HG02973 (cell line): ENCODE results near the gene EDN2.

Source experiments
- ATAC-seq: cut with Tn5 transposase; IDR thresholded peaks from one replicate; pipeline ENCODE4 v1.9.1; 2021; ENCODE audit warnings: moderate library complexity; ENCODE audit not compliant: unreplicated experiment

The EDN2 gene

GRCh38 chr1:41518471-41518870, 34.0 kb upstream of the EDN2 start:
- ATAC-seq = no peak

- no peak for ATAC-seq
Measured at GRCh38 chr1:41517062-41517438, 32.6 kb upstream of the EDN2 start.

DNA sequence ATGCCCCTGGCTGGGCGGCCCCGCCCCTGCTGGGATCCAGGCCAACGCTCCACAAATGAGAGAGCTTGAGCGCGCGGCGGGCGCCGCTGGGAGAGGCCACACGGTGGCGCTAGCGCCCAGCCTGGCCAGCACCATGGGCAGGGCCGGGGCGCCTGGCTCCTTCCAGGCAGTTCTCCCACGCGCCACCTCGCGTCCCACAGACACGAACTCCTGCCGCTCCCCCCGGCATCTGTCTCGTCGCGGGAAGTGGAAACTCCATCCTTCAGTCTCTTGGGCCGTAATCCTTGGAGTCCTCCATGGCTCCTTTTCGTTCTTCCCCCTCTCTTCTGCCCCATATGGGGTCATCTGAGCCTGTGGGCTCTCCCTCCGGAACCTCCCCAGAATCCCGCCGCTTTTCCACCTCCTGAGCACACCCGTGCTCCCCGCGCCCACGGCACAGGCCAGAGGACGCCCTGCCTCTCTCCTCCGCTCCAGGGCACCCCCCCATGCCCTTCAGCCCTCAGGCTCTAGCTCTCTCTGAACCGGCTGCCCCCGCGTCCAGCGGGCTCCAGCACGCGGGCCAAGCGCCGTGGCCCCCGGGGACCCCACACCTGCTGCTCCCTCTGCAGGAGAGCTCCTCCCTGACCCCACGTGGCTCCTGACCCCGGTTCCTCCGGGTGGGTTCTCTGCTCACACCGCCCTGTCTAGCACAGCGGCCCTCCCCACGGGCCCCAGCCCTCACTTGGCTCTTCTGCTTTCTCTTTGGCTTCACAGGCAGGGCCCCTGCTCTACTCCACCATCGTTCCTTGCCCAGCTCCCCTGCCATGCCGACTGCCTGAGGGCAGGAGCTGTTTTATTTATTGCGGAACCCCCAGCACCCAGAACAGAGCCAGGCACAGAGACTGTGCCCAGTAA, 31.9 kb upstream of the EDN2 start:
- peak; percentile 79 for ATAC-seq

DNA sequence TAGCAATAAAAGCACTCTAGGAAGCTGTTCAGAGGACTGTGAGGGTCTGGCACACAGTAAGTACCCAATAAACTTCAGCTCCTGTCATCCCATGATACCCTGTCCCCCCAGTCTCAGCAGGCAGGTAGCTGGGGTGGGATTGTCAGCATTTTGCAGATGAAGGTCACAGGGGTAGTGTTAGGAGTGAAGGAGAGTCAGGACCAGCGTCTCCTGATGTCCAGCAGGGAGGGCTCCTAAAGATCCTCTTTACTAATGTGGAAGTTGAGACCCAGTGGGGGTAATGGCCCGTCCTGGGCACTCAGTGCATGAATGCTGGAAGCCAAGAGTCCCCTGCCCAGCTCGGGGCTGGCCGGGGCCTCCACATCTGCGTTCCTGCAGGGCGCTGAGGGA, 31.3 kb upstream of the EDN2 start:
- ATAC-seq = no peak

DNA sequence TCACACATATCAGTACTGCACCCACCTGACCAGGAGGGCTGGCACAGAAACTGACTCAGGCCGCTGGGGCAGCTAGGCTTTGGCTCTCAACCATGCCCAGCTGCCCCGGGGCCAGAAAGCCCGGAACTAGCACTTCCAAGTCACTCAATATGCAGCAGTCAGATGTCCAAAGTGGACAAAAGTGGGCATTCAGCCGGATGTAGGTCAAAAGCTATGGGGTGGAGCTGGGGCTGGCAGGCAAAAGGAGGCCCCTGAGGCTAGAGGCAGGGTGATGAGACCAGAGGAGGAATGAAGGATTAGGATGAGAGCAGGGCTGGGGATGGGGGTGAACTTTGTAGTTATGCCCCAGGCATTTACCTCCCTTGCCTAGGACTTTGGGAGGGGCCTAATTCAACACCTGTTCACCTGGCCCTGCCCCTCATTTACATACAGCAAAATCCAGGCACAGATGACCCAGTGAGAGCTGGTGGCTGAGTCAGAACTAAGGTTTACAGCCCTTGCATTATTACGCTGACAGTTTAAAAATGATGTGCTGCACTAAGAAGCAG, 30.7 kb upstream of the EDN2 start:
- no peak for ATAC-seq

- no peak for ATAC-seq
Measured at GRCh38 chr1:41514381-41514780, 29.9 kb upstream of the EDN2 start.

DNA sequence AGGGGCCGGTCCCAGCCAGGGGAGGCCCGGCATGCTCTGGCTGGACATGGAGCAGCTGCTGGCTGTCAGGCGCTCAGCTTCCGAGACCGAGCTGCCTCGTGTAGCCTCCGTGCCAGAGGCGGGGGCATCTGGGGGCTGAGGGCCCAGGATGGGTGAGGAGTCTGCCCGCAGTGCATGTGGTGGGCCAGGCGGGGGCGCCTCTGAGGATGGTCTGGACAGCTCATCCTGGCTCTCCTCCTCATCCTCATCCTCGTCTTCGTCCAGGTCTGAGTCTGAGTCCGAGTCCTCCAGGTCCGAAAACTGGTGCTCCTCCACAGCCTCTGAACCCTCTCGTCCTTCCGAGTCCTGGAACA, 28.9 kb upstream of the EDN2 start:
- ATAC-seq = no peak

- no peak for ATAC-seq
Measured at GRCh38 chr1:41512701-41513382, 28.4 kb upstream of the EDN2 start.

DNA sequence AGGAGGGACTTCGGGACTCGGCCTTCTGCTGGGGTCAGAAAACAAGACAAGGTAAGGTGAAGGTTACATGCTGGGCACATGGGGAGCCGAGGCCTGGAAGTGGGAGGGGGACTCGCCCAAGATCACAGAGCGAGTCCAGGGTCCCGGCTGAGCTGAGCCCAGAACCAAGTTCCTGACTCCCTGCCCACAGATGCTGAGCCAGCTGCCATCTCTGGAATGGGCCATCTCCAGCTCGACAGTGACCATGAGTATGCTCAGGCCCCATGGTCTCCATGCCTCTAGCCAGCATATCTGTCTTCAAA, 26.7 kb upstream of the EDN2 start:
- no peak for ATAC-seq

DNA sequence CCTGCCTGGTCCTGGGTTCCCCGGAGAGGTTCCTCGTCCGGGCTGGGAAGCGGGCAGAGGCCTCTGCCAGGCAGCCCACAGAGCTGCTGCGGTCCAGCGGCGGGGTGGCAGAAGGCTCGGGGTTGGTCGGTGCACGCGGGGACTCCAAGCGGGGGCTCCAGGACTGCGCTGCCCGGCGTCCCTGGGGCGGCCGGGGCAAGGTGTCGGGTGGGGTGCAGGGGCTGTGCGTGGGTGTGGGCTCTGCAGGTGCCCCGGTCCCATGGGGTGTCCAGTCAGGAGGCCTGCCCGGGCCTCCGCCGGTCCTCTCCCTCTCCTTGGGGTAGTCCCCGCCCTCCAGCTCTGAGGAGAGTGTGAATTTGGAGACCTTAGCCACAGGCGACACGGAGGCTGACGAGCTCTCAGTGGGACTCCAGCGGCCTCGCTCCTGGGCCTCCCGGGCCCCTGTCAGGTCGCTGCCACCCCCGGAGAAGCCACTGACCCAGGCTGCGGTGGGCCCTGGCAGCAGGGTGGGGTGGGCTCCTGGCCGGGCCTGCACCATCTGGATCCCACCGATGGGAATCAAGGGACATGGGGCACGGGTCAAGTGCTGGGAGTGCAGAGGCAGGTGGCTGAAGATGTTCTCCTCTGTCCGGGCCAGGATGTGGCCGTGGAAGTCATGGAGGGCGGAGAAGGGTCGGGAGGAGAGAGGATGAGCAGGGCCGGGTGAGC, 26.2 kb upstream of the EDN2 start:
- no peak for ATAC-seq

DNA sequence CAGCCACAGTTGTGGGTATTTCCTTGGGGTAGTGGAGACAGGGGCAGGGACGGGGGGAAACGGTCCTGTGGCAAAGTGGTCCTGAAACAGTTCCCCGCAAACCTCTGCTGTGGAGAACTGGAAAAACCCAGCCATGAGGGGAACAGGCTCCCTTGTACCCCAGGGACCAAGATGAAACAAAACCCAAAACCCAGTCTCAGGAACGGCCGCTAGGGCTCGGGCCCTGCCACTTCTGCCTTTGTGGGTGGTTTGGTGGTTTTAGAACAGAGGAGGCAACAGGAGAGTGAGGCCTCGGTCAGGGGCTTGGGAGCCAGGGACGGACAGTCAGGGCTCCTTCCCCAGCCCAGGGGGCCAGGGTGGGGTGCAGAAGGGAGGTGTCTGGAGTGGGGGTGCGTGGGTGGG, 24.8 kb upstream of the EDN2 start:
- ATAC-seq = no peak

DNA sequence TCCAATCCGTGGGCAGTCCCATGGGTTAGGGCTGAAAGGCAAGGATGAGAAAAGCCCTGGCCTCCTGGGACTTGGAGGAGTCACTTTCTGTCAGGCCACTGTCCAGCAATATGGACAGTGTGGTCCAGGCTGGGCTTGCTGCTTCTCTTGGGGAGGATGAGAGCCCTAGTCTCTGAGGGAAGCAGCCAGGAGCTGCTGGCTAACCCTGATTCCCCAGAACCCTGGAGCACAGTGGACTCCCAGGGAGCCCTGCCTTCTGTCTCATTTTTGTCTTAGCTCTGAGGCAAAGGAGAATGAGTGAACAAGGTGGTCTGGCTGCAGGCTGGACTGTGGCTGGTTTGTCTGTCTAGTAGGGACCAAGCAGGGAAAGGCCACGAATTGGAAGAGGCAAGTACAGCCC, 23.8 kb upstream of the EDN2 start:
- no peak for ATAC-seq

- no peak for ATAC-seq
Measured at GRCh38 chr1:41507836-41508235, 23.4 kb upstream of the EDN2 start.

GRCh38 chr1:41507110-41507720, 22.7 kb upstream of the EDN2 start:
- no peak for ATAC-seq

- ATAC-seq = no peak
Measured at GRCh38 chr1:41504114-41505035, 19.9 kb upstream of the EDN2 start.

DNA sequence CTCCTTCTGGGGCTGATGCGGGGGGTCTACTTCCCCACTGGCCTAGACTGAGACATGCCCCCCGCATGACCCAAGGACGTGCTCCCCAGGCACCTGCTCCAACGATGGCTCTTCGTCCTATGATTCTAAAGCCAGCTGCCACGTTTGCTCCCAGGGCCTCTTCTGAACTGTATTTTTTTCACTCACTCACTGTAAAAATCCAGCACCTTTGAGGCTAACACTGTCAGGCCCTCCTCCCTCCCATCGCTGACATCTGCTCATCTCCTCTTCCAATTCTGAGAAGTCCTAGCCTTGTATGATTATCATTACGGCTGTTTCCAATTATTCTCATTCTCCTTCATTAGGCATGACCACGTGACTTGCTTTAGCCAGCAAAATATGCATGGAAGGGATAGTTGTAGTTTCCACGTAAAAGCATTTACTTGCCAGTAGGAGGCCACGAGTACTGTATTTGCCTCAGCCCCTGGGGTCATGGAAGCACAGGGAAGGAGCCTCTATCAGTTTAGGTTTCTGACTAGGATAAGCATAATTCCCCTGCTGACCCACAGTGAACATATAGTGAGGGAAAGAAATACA, 19.1 kb upstream of the EDN2 start:
- ATAC-seq = no peak

- ATAC-seq = no peak
Measured at GRCh38 chr1:41502912-41503311, 18.4 kb upstream of the EDN2 start.

- ATAC-seq = no peak
Measured at GRCh38 chr1:41501581-41501980, 17.1 kb upstream of the EDN2 start.

DNA sequence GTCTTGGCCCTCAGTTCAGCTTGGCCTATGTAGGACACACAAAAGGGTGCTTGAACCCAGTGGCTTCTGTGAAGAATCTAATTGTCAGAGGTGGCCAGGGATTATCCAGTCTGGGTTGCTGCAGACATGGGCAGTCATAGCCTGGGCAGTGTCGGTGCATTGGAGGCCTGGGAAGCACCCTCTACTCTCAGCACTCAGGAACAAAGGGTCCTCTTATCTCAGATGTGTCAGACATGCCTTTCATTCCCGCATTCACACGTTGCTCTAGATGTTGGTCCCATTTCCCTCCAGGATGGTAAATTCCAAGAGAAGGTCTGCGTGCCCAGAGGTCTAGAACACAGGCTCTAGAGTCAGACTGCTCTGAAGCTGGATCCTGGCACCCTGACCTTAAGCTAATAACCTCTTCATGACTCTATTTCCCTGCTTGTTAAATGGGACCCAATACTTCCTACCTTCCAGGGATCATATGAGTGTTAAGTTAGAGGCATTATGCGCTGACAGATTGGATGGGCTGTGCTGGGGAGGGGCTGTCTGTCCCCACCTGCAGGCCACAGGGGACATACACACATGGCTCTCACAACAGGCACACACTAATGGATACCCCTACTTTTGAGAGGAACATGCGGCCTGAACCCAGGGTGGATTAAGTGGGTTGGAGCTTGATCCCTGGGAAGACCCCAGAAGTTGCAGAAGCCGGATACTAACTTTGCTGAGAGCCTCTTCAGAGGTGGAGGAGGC, 16.5 kb upstream of the EDN2 start:
- ATAC-seq = no peak
